A673 (cell line): Measurements from ENCODE around the gene MYO1D.

Experiments
- EZH2 ChIP-seq: fragments of 200-600 bp; sonication (generic); IDR thresholded peaks from 2 replicates; pipeline ENCODE4 v1.6.1; 2017; ENCODE audit warnings: borderline replicate concordance, low read depth, mild to moderate bottlenecking, mixed read lengths, antibody characterized with exemption, low read length; ENCODE audit not compliant: poor library complexity, severe bottlenecking
- TF ChIP-seq, protein P1 (sequence below): fragments of 300-800, 200-600 bp; sonication (generic); conservative IDR thresholded peaks from 2 replicates; pipeline ENCODE4 v1.5.1; 2017; ENCODE audit warnings: low read depth, mild to moderate bottlenecking, antibody characterized with exemption, low read length, moderate library complexity, mixed read lengths

DNA sequence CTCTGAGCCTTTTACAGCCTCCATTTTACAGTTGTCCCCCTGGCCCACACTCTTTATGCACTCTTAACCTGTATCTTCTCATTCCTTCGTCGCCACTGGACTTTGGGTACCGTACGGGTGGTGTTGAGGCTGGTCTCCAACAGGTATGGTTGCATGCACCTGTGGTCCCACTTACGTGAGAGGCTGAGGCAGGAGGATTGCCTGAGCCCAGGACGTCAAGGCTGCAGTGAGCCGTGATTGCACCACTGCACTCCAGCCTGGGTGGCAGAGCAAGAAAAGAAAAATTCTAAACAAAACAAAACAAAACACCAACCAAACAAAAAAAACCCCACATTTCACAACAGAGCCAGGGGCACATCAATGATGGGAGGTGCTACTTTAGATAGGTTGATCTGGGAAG lies 36.7 kb upstream of the MYO1D start:
- TF ChIP-seq, protein P1, sequence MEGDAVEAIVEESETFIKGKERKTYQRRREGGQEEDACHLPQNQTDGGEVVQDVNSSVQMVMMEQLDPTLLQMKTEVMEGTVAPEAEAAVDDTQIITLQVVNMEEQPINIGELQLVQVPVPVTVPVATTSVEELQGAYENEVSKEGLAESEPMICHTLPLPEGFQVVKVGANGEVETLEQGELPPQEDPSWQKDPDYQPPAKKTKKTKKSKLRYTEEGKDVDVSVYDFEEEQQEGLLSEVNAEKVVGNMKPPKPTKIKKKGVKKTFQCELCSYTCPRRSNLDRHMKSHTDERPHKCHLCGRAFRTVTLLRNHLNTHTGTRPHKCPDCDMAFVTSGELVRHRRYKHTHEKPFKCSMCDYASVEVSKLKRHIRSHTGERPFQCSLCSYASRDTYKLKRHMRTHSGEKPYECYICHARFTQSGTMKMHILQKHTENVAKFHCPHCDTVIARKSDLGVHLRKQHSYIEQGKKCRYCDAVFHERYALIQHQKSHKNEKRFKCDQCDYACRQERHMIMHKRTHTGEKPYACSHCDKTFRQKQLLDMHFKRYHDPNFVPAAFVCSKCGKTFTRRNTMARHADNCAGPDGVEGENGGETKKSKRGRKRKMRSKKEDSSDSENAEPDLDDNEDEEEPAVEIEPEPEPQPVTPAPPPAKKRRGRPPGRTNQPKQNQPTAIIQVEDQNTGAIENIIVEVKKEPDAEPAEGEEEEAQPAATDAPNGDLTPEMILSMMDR = no peak
- TF ChIP-seq EZH2 = no peak
